ENCODE results near the gene PARD3B.
A peak's percentile ranks its signal among the peaks of the same experiment; 100 is the strongest.

PARD3B gene

DNA sequence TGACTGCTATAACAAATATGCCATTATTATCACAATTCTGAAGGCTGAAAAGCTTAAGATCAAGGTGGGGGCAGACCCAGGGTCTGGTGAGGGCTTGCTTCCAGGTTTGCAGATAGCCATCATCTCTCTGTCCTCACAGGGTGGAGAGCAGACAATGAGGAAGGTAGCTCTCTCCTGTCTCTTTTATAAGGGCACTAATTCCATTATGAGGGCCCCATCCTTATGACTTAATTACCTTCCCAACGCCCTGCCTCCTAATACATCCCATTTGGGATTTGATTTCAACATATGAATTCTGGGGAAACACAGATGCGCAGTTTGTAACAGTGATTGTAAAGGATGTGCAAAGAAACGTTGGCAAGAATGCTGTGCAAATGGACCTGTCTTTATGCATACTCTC is 44.8 kb downstream of the PARD3B start:
- no peak for DNase-seq

DNA sequence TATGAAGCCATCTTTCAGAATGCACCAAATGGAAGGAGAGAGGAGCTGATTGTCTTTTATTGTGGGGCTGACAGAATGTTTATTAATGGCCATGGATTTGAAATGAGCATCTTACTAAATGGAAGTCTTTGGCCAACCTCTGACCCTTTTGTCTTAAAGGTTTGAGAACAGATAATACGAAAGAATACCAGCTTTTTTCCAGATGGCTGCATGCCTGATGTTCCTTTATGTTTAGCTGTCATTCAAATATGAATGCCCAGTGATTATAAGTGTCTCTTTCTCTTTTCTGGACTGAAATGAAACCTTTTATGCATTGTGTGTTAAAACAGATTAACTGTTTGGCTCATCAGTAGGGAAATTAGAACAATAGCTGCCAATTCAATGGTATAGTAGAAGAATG is 46.0 kb downstream of the PARD3B start:
- no peak for DNase-seq

- no peak for DNase-seq
Measured at GRCh38 chr2:204604061-204604460, 58.8 kb downstream of the PARD3B start.

DNA sequence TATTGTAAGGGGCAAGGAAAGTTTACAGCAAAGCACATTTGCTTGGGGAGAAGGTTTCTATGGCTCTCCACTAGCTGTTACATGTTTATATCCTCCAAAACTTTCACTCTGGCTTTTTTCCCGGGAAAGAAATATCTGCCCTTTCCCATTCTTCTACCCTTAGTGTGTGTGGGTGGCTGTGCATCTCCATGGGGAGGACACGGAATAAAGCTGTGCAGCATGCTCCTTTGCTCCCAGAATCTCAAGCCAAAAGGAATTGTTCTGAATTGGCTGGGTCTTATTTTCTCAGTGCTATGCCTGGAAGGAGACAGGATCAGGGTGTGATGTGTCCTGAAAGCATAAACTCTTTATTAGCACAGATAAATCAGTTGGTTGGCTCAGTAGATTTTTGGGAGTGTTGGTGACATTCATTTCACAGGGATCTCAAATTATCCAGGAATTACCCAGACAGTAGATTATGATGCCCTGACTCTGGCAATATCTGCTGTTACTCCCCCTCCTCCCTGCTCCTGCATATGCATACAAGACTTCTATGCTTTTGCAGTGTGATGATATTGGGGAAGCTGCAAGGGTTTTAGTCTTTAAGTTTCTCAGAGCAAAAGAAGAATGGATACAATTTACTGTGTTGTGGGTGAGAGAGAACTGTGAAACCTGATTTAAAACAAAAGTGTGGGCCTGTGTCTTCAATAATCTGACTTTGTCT is 63.1 kb downstream of the PARD3B start:
- no peak for DNase-seq

DNA sequence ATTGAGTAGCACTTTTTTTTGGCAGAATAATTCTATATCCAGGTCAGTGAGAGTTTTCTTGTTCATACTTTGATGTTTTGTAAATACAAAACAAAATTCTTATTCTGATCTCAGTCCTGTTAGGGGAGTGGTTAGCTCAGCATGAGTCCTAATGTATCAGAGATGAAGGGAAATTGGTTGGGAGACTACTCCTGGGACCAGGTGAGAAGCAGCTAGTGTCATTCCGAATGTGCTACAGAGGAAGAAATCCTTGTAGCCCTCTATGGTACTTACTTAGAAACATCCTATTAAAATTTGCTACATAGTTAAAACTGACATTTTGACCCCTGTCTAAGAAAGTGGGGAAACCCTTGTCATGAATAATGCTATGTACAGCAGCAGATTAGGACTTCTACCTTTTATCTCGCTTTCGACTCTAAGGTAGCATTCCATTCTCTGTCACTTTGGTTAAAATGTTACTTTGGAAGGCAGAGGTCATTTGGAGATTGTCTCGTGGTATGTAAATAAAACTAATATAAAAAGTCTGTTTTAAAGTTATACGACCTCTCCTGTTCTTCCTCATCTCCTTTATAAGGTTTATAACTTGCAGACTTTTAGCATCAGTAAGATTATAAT is 65.8 kb downstream of the PARD3B start:
- DNase-seq = no peak

- no peak for DNase-seq
Measured at GRCh38 chr2:204611764-204612163, 66.5 kb downstream of the PARD3B start.

DNA sequence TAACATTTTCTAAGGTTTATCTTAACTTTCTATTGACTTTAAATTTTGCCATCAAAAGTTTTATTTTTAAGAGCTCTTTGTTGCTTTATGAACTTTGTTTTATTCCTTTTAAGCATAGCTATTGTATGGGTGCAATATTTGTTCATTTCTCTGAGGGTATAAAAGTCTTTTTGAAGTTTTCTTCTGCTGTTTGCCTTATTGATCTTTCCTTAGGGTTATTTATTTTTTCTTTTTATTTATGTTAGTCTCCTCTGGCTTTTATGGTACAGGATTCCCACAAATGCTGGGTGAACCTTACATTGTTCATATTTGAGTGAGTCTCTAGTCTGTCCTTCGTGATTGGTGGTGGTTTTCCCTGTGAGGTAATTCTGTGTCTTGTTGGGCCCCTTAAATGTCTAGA is 68.4 kb downstream of the PARD3B start:
- no peak for DNase-seq

GRCh38 chr2:204615456-204615855 is 70.2 kb downstream of the PARD3B start:
- no peak for DNase-seq

DNA sequence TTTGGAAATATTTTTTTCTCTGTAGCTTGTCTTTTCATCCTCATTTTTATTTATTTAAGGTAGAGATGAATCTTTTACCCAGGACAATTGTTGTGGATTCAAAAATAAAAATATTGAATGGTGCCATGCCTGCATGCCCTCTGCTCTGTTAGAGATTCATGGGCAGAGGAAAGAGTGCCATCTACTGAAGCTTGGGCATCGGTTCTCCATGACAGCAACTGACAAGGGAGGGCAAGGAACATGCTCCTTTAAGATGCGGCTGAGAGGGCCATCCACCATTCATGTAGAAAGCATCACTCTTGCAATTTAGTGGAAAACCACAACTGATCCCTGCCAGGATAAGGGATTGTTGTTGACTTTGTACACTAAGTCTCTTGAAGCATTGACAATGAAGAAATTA is 79.9 kb downstream of the PARD3B start:
- DNase-seq = no peak

DNA sequence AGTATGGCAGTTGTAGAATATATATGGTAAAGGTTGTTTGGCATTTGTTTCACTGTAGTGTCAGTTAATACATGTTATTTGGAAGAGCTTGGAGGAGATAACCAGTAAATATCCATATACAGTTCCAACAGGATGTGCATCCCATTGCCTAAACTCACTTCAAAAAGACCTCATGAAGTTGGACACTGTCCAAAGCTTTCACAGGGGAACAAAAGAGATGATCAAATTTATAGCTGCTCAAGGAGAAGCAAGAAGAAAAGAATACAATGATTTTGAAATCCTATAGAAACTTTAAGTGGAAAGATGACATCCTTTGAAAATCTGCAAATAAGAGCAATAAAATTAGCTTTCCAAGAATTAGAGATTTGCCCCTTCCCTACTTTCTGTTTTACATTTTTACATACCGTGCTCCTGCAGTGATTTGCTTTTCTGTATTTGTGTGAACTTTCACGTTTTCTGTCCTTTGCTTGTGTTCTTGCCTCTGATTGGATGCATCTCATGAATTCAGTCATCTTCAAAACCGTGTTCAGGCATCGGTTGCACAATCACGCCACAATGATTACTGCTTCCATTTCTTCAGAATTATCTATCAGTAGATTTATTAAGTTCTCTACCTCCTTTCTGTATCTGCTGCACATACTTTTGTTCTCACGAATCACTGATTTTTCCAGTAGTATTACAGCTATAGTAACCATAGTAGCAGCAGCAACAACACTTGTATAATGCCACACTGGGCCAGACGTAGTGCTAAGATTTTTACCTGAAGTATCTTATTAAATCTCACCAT is 83.8 kb downstream of the PARD3B start:
- peak; percentile 8 for DNase-seq

- DNase-seq = no peak
Measured at GRCh38 chr2:204632410-204632809, 87.1 kb downstream of the PARD3B start.

DNA sequence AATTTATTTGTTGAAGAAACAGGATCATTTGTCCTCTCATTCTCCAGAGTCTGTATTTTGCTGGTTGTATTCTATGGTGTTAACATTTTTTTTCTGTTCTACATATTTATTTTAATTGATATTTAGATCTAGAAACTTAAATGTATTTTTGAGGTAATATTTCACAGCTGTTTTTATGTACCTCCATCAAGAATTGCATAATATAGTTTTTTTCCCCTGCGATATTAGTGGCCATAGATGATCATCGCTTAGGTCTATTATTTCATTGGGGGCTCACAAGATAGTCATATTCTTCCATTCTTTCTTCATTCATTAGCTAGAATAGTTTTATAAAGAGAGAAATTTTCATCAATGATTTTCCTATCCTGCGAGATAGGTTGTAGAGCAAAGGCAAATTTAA is 89.3 kb downstream of the PARD3B start:
- DNase-seq = no peak

GRCh38 chr2:204635478-204635877 is 90.2 kb downstream of the PARD3B start:
- no peak for DNase-seq

DNA sequence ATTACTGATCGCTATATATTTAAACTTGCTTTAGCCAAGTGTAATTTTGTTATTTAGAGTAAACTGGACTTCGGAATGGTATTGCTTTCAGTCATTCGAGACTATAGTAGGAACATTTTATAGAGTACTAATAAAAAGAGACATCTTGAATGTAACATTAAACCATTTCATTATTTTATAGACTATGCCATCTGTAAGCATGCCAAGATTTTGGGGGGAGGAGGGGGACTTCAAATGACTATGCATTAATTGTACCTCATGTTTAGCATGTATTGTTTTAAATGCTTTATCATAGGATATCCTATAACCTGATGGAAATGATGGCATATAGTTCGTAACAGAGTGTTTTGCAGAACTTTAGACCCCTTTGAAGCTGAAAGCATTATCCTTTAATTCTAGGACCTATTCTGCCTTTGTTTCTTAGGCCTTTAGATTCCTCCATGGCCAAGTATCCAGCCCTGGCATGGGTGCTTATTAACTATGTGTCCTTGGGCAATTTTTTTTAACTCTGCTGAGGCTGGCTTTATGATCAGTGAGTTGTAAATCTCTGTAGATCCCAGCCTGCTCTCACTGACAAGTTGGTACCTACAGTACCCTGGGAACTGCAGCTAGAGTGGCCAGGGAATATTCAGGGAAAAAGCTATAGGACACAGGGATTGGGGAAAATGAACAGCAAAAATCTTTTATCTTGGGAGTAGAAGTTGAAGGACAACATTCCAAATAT is 93.4 kb downstream of the PARD3B start:
- DNase-seq = no peak

- no peak for DNase-seq
Measured at GRCh38 chr2:204643326-204643725, 98.1 kb downstream of the PARD3B start.

GRCh38 chr2:204645018-204645773 is 99.9 kb downstream of the PARD3B start:
- peak; percentile 34 for DNase-seq

GRCh38 chr2:204647626-204648025 is 102.4 kb downstream of the PARD3B start:
- DNase-seq = no peak

DNA sequence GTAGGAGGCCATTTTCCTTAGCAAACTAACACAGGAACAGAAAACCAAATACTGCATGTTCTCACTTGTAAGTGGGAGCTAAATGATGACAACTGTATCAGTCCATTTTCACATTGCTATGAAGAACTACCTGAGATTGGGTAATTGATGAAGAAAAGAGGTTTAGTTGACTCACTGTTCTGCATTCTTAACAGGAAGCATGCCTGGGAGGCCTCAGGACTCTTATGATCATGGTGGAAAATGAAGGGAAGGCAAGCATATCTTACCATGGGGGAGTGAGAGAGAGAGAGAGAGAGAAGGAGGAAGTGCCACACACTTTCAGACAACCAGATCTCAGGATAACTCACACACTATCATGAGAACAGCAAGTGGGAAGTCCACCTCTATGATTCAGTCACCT is 105.3 kb downstream of the PARD3B start:
- no peak for DNase-seq

DNA sequence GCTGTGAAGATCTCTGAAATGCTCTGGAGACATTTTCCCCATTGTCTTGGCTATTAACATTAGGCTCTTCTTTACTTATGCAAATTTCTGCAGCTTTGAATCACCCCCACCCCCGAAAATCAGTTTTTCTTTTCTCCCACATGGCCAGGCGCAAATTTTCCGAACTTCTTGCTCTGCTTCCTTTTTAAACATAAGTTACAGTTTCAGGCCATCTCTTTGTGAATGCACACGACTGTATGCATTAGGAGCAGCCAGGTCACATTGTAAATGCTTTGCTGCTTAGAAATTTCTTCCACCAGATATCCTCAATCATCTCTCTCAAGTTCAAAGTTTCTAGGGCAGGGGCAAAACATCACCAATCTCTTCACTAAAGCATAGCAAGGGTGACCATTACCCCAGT is 106.8 kb downstream of the PARD3B start:
- DNase-seq = no peak

GRCh38 chr2:204654669-204655068 is 109.4 kb downstream of the PARD3B start:
- no peak for DNase-seq

GRCh38 chr2:204655101-204655500 is 109.8 kb downstream of the PARD3B start:
- DNase-seq = no peak

GRCh38 chr2:204655626-204656025 is 110.4 kb downstream of the PARD3B start:
- no peak for DNase-seq

DNA sequence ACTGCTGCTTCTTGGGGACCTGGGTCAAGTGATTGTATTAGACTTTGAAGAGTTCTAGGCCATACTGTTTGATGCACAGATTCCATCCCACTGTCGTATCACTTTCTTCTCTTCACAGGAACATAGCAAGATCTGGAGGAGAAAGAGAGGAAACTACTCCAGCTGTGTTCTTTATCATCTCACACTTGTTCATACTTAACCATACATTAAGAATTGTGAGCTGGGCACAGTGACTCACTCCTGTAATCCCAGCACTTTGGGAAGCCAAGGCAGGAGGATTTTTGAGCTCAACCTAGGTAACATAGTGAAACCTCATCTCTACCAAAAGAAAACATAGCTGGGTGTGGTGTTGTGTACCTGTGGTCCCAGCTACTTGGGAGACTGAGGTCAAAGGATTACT is 111.7 kb downstream of the PARD3B start:
- DNase-seq = no peak
